Epithelial cell of prostate (primary cell): Measurements from ENCODE around the gene TF.
"Not testable (repeated sequence)": the region's sequence is repeated elsewhere in the genome, so short reads cannot be mapped to it uniquely, and the experiment has no call there.

Experiments
- DNase-seq: peaks from one replicate; pipeline ENCODE4 v3.0.0-alpha.2; 2011; ENCODE audit warnings: low read depth, low spot score
- H3K27ac ChIP-seq: fragments of 450-650 bp; 2 replicates; pipeline ENCODE4 v1.5.1; 2017; ENCODE audit warnings: mild to moderate bottlenecking

Gene TF

GRCh38 chr3:133762539-133762938, 16.3 kb downstream of the TF start:
- H3K27ac ChIP-seq, result no peak overlapping the region
- DNase-seq, result no peak

DNA sequence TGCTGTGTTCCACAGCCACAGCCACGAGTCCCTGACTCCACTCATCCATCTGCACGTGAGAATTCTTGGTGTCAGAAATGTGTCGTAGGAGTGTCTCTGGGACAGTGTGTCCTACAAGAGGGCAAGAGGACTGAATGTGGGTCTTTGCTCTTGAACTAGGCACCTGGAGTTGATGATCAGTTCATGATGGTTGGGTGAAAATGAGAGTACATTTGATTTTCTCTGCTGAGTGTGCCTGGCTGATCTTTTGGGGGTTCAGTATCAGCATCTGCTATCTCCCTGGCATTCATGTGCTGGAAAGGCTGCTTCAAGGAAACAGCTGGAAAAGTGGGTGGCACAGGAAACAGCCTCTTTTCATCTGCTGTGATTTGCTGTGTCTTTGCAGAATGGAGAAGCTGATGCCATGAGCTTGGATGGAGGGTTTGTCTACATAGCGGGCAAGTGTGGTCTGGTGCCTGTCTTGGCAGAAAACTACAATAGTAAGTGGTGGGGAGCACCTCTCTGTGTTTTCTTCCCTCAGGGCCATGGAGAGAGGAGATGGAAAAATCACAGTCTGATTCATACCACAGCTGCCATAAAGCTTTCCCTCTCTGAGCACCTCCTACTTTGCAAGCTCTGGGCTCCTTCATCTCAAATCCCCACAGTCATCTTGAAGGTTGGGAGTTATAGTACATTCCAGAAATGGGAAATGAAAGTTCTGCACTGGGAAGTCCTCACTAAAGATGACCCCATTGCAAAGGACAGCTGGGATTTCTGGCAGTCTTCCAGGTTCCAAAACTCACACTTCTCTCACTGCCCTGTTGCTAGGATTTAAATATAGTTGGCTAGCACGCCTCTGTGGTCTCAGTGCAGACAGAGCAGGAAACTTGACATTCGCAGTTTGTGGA, 17.8 kb downstream of the TF start:
- DNase-seq, result no peak
- H3K27ac ChIP-seq, result no peak overlapping the region

DNA sequence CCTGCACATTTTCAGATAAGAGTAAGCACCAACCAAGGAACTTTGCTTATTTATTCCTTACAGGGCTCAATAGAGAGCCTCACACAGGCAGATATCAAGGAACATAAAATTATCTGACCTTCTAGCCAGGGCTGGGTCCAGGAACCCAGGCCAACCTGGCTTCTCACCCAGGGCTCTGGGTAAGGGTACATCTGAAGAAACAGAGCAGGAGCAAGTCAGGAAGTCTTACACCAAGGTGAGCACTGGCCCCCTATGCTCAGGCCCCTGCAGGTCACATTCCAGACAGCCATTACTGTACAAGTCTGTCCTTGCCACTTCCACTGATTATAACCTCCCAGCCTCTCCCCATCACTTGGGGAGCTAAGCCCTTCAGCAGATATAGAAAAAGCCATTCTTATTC, 19.1 kb downstream of the TF start:
- DNase-seq, result no peak
- no peak overlapping the region for H3K27ac ChIP-seq

- no peak for DNase-seq
- H3K27ac ChIP-seq, result no peak overlapping the region
These were observed 21.4 kb downstream of the TF start for GRCh38 chr3:133767607-133768006.

DNA sequence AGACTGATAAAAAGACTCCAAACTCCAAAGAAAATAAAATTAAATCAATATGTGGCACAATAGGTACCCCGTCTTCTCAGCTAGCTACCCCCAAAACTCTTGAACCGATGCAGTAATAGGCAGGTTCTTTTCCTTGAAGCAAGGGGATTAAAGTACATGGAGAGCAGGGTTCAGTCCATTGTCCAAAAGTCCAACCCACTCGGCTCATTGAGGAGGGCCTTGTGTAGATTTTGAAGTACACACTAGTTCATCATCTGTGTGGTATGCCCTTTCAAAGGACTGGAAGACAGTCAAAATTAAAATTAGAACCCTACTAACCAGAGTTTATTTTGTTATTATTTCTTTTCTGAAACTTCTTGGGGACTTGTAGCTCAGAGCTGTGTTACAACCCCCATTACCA, 23.3 kb downstream of the TF start:
- DNase-seq, result no peak
- no peak overlapping the region for H3K27ac ChIP-seq

DNA sequence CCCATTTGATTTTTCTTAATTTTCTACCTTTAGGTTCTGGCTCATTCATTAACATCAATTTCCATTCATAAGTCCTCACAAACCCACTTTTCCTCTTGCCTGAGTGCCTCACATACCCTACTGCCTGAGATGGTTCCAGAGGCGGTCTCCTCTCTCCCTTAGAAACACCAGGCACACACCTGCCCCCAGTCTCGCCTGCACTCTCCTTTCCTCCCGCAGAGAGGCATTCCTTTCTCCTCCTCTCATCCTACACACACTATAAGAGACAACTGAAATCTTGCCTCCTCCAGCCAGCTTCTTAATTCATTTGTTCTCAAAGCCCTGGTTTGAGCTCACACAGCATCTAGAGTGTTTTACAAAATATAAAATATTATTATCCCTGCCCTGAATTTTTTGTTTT, 27.5 kb downstream of the TF start:
- no peak for DNase-seq
- H3K27ac ChIP-seq, result no peak overlapping the region

DNA sequence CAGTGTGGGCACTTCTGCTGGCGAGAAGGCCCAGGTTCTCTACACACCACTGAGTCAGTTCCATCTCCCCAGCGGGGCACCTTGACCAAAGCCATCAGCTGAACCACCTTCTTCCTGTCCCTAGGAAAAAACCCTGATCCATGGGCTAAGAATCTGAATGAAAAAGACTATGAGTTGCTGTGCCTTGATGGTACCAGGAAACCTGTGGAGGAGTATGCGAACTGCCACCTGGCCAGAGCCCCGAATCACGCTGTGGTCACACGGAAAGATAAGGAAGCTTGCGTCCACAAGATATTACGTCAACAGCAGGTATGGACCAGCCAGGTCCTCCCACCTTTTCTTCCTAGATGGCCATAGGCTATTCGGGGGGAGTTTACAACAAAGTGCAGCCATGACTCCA, 29.1 kb downstream of the TF start:
- H3K27ac ChIP-seq, result no peak overlapping the region

GRCh38 chr3:133775835-133776234, 29.6 kb downstream of the TF start:
- DNase-seq, result no peak
- no peak overlapping the region for H3K27ac ChIP-seq

More for the DNA sequence above, 29.1 kb downstream of the TF start:
- DNase-seq, result no peak

GRCh38 chr3:133776794-133777438, 30.7 kb downstream of the TF start:
- DNase-seq, result no peak
- no peak overlapping the region for H3K27ac ChIP-seq

GRCh38 chr3:133777807-133778568, 31.8 kb downstream of the TF start:
- no peak for DNase-seq
- no peak overlapping the region for H3K27ac ChIP-seq

- no peak overlapping the region for H3K27ac ChIP-seq
- DNase-seq, result no peak
These were observed 33.5 kb downstream of the TF start for GRCh38 chr3:133779626-133780203.

- H3K27ac ChIP-seq, result not testable (repeated sequence)
These were observed 34.6 kb downstream of the TF start for GRCh38 chr3:133780756-133781155.

DNA sequence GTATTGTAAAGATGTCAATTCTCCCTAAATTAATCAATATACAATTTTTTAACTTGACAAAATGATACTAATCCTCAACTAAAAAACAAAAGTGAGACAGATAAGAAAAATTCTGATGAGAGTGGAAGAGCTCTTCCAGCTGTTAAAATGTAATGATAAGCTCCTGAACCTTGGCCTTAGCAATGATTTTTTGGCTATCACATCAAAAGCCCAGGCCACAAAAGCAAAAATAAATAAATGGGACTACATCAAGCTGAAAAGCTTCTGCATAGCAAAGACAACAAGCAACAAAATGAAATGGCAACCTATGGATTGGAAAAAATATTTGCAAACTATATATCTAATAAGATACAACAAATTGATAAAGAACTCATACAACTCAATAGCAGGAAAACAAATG, 35.4 kb downstream of the TF start:
- no peak overlapping the region for H3K27ac ChIP-seq
- DNase-seq, result no peak

More at GRCh38 chr3:133780756-133781155, 34.6 kb downstream of the TF start:
- not testable (repeated sequence) for DNase-seq

DNA sequence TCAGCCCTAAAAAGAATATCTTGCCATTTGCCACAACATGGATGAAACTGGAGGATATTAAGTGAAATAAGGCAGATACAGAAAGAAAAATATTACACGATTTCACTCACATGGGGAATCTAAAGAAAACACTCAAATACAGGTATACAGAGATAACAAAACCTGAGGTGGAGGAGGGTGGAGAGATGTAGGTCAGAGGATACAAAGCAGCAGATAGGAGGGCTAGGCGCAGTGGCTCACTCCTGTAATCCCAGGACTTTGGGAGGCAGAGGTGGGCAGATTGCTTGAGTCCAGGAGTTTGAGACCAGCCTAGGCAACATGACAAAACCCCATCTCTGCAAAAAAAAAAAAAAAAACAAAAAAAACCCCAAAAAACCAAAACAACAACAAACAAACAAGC, 36.3 kb downstream of the TF start:
- no peak overlapping the region for H3K27ac ChIP-seq
- DNase-seq, result no peak

GRCh38 chr3:133783762-133784161, 37.6 kb downstream of the TF start:
- no peak for DNase-seq

DNA sequence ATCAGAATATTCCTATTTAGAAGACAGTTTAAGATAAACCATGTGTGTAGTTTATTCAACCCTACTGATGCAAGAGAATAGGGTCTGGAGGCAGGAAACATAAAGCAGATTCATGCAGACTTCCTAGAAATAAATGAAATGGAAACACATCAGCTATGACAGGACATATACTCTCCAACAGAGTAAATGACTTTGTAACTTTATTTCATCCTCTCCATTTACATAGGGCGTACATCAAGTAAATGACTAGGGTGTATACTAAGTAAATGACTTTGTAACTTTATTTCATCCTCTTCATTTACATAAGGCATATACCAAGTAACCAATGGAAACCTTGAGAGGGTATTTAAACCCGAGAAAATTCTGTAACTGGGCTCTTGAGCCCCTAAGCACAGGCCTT, 41.8 kb downstream of the TF start:
- H3K27ac ChIP-seq, result no peak overlapping the region
- DNase-seq, result no peak

More at GRCh38 chr3:133783762-133784161, 37.6 kb downstream of the TF start:
- no peak overlapping the region for H3K27ac ChIP-seq

GRCh38 chr3:133792171-133792763, 46.1 kb downstream of the TF start:
- no peak for DNase-seq
- H3K27ac ChIP-seq, result no peak overlapping the region

GRCh38 chr3:133797396-133798105, 51.4 kb downstream of the TF start:
- DNase-seq, result no peak

DNA sequence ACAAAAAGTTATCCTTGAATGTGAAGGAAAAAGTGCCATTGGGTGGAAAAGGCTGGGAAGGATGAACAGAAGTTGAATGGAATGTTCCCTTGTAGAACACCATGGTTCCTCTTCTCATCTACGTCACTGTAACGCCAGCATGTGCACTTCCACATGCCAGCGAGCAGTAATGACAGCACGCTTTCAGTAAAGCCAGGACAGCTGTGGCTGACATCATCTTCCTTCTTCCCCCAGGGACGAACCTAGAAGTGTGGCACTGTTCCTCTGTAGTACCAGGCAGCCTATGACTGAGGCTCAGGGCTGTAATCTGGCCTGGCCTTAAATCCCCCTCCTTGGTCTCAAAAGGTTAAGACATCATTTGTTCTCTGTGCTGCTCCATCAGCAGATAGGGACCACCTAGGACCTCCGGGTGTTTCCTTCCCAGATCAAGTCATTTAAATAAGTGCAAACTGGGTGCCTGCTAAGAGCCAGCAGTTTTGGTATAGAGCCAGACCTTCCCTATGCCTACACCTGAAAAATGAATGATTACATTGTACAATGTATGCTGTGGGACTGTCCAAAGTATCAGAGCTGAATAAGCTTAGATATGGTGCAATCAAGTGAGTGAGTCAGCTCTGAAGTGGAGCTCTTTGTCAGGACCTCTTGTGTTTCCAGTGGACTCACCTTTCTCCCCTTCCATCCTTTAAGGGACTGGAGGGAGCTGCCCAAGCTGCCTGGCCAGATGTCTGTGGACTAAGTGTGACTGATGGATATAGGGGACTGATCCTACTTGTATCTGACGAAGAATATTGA, 53.8 kb downstream of the TF start:
- peak; percentile 63 for DNase-seq
- H3K27ac ChIP-seq, result no peak overlapping the region

More at GRCh38 chr3:133797396-133798105, 51.4 kb downstream of the TF start:
- H3K27ac ChIP-seq, result no peak overlapping the region
